H9 (cell line): Measurements from ENCODE around the gene KIZ. TPM values are rescaled to one million over a fixed set of nuclear protein-coding genes. Genes with fewer than 3 reads are reported as not detected.

Experiments used
- DNase-seq: peaks from one replicate; pipeline ENCODE4 v3.0.0-alpha.2; 2017
- H2AFZ ChIP-seq: one replicate; pipeline ENCODE4 v1.6.1; 2013; ENCODE audit warnings: mild to moderate bottlenecking, low read length, control low read depth, moderate library complexity
- H2AK5ac ChIP-seq: 2 replicates; pipeline ENCODE4 v1.6.1; 2013; ENCODE audit warnings: low read length, control low read depth, mixed read lengths; ENCODE audit not compliant: insufficient read length
- H2BK120ac ChIP-seq: one replicate; pipeline ENCODE4 v1.6.1; 2013; ENCODE audit warnings: low read depth, mild to moderate bottlenecking, low read length, control low read depth, inconsistent platforms; ENCODE audit not compliant: poor library complexity, severe bottlenecking
- H2BK12ac ChIP-seq: 2 replicates; pipeline ENCODE4 v1.6.1; 2013; ENCODE audit warnings: low read length, control low read depth, mixed read lengths, low read depth; ENCODE audit not compliant: insufficient read length
- H2BK15ac ChIP-seq: 2 replicates; pipeline ENCODE4 v1.6.1; 2013; ENCODE audit warnings: low read depth, low read length, control low read depth
- H2BK20ac ChIP-seq: one replicate; pipeline ENCODE4 v1.6.1; 2013; ENCODE audit warnings: low read depth, mild to moderate bottlenecking, low read length, control low read depth, inconsistent platforms; ENCODE audit not compliant: poor library complexity, severe bottlenecking
- H2BK5ac ChIP-seq: 2 replicates; pipeline ENCODE4 v1.6.1; 2013; ENCODE audit warnings: low read length, control low read depth, mixed read lengths; ENCODE audit not compliant: insufficient read length
- H3K14ac ChIP-seq: 2 replicates; pipeline ENCODE4 v1.6.1; 2013; ENCODE audit warnings: low read length, control low read depth; ENCODE audit not compliant: insufficient read depth
- H3K18ac ChIP-seq: 2 replicates; pipeline ENCODE4 v1.6.1; 2013; ENCODE audit warnings: low read depth, mild to moderate bottlenecking, mixed read lengths, low read length, control low read depth; ENCODE audit not compliant: insufficient read length
- H3K23ac ChIP-seq: 2 replicates; pipeline ENCODE4 v1.6.1; 2013; ENCODE audit warnings: low read length, control low read depth, mixed read lengths, low read depth; ENCODE audit not compliant: insufficient read length
- H3K23me2 ChIP-seq: 2 replicates; pipeline ENCODE4 v1.6.1; 2013; ENCODE audit warnings: low read depth, mild to moderate bottlenecking, mixed read lengths, low read length, control low read depth; ENCODE audit not compliant: insufficient read length, poor library complexity, severe bottlenecking
- H3K27ac ChIP-seq: 2 replicates; pipeline ENCODE4 v1.5.1; 2013; ENCODE audit warnings: low read length, control low read depth, mixed read lengths, low read depth; ENCODE audit not compliant: insufficient read length
- H3K27me3 ChIP-seq: 2 replicates; pipeline ENCODE4 v1.6.1; 2013; ENCODE audit warnings: low read length, control low read depth, inconsistent platforms; ENCODE audit not compliant: insufficient read depth
- H3K4ac ChIP-seq: 2 replicates; pipeline ENCODE4 v1.6.1; 2013; ENCODE audit warnings: low read depth, mild to moderate bottlenecking, control low read depth, inconsistent platforms, low read length, moderate library complexity
- H3K4me1 ChIP-seq: 2 replicates; pipeline ENCODE4 v1.6.1; 2013; ENCODE audit warnings: low read length, control low read depth, inconsistent platforms; ENCODE audit not compliant: insufficient read depth
- H3K4me2 ChIP-seq: 2 replicates; pipeline ENCODE4 v1.6.1; 2013; ENCODE audit warnings: low read length, control low read depth, mixed read lengths; ENCODE audit not compliant: insufficient read length, insufficient read depth
- H3K56ac ChIP-seq: 2 replicates; pipeline ENCODE4 v1.6.1; 2013; ENCODE audit warnings: low read depth, mild to moderate bottlenecking, mixed read lengths, low read length, control low read depth; ENCODE audit not compliant: insufficient read length
- H3K79me1 ChIP-seq: 2 replicates; pipeline ENCODE4 v1.6.1; 2013; ENCODE audit warnings: low read depth, mild to moderate bottlenecking, moderate library complexity, low read length, control low read depth, inconsistent platforms; ENCODE audit not compliant: insufficient read depth, poor library complexity, severe bottlenecking
- H3K79me2 ChIP-seq: 2 replicates; pipeline ENCODE4 v1.6.1; 2013; ENCODE audit warnings: low read length, control low read depth, inconsistent platforms; ENCODE audit not compliant: insufficient read depth
- H3K9ac ChIP-seq: 2 replicates; pipeline ENCODE4 v1.6.1; 2013; ENCODE audit warnings: low read length, control low read depth, mixed read lengths; ENCODE audit not compliant: insufficient read length; ENCODE audit errors: extremely low read depth
- H3K9me3 ChIP-seq: one replicate; pipeline ENCODE4 v1.6.1; 2013; ENCODE audit warnings: low read depth, low read length, inconsistent platforms; ENCODE audit not compliant: control insufficient read depth
- H3T11ph ChIP-seq: one replicate; pipeline ENCODE4 v1.6.1; 2013; ENCODE audit warnings: mild to moderate bottlenecking, low read length, control low read depth, inconsistent platforms
- H4K20me1 ChIP-seq: one replicate; pipeline ENCODE4 v1.6.1; 2013; ENCODE audit not compliant: control insufficient read depth, insufficient read length, insufficient read depth
- H4K5ac ChIP-seq: 2 replicates; pipeline ENCODE4 v1.6.1; 2013; ENCODE audit warnings: low read depth, mild to moderate bottlenecking, mixed read lengths, low read length, control low read depth; ENCODE audit not compliant: insufficient read length
- H4K8ac ChIP-seq: replicated peaks from 2 replicates; pipeline ENCODE4 v1.6.1; 2013; ENCODE audit warnings: low read length, control low read depth, mixed read lengths, low read depth; ENCODE audit not compliant: insufficient read length
- H4K91ac ChIP-seq: 2 replicates; pipeline ENCODE4 v1.6.1; 2013; ENCODE audit warnings: low read depth, mild to moderate bottlenecking, moderate library complexity, mixed read lengths, low read length, control low read depth; ENCODE audit not compliant: insufficient read length
- H3K27ac Mint-ChIP-seq, 3 experiments: 2 replicates in 2 of 3; 3 replicates in 1 of 3; pipeline ENCODE4 v1.8.0; 2020 to 2021; ENCODE audit warnings: mixed read lengths in 3 of 3, mild to moderate bottlenecking in 1 of 3, moderate library complexity in 1 of 3
- H3K27me3 Mint-ChIP-seq: 2 replicates; pipeline ENCODE4 v1.8.0; 2021; ENCODE audit warnings: low read depth, mild to moderate bottlenecking, moderate library complexity, mixed read lengths
- H3K36me3 Mint-ChIP-seq, 3 experiments: 2 replicates in 2 of 3; 3 replicates in 1 of 3; pipeline ENCODE4 v1.8.0; 2020 to 2021; ENCODE audit warnings: low read depth in 3 of 3, mixed read lengths in 3 of 3; ENCODE audit not compliant: insufficient read depth in 1 of 3
- H3K4me1 Mint-ChIP-seq, 2 experiments: 2 replicates each; pipeline ENCODE4 v1.8.0; 2020; ENCODE audit warnings: mixed read lengths in 2 of 2
- H3K4me3 Mint-ChIP-seq, 2 experiments: 2 replicates in 1 of 2; 3 replicates in 1 of 2; pipeline ENCODE4 v1.8.0; 2020 to 2021; ENCODE audit warnings: mild to moderate bottlenecking in 2 of 2, mixed read lengths in 2 of 2, moderate library complexity in 1 of 2
- H3K9me3 Mint-ChIP-seq, 2 experiments: 2 replicates in 1 of 2; 3 replicates in 1 of 2; pipeline ENCODE4 v1.8.0; 2020; ENCODE audit warnings: mild to moderate bottlenecking in 2 of 2, mixed read lengths in 2 of 2, moderate library complexity in 1 of 2
- WGBS: extraction: QIAGEN DNeasy Blood & Tissue Kit; methylation state at CpG from one replicate; pipeline ENCODE4 v1.1.7; 2013; ENCODE audit warnings: missing lambda C conversion rate, low lambda C conversion rate, mixed read lengths; ENCODE audit not compliant: insufficient read length; ENCODE audit errors: extremely low coverage; 5-methylcytosine and 5-hydroxymethylcytosine counted together
- total RNA-seq: library from RNA; stranded (reverse); gene quantifications from 2 replicates; pipeline ENCODE4 v1.2.1, GENCODE V29; 2021
- TF ChIP-seq, protein P1 (sequence below): fragments of 200-600 bp; sonication (generic); conservative IDR thresholded peaks from 3 replicates; pipeline ENCODE4 v1.8.0; 2021; ENCODE audit warnings: antibody characterized with exemption, mild to moderate bottlenecking

KIZ gene
- total RNA-seq, 1 experiment from 2014 or later, result 29.3 TPM

DNA sequence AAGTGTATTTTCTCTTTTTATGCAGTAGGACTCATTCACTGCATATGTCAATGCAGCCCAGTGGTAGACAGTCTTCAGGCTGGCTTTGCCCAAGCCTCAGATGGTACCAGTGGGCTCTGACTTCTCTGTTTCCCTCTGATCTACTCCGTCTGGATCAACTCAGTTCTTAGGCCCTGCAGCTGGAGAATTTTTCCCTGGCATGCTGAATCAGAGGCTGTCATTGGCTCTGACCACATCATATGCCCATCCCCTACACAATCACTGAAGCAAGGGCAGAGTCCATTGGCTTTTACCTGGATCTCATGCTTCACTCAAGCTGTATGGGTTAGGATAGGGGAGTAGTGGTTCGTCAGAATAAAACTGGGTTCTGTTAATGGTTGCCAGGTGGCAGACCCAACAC, 57.8 kb downstream of the KIZ start:
- no peak for DNase-seq
- H3K23ac ChIP-seq, result no peak overlapping the region
- no peaks in the 10 kb centered on the region for H3K23me2 ChIP-seq
- H2BK15ac ChIP-seq, result no peak overlapping the region
- no peaks in the 10 kb centered on the region for H4K20me1 ChIP-seq
- H2AK5ac ChIP-seq, result no peak overlapping the region
- H3K79me1 ChIP-seq, result no peaks in the 10 kb centered on the region
- no peak overlapping the region for H3K4me2 ChIP-seq
- H2BK20ac ChIP-seq, result no peak overlapping the region
- Mint-ChIP-seq H3K4me3 (no peak overlapping the region), H3K36me3 (peaks cover 2 to 16% (median 5%) of the 10 kb centered on the region in 3 experiments), H3K27me3 (no peaks in the 10 kb centered on the region), H3K4me1 (peaks cover 53 to 55% of the 10 kb centered on the region in 2 experiments), H3K9me3 (peaks cover 0 to 2% of the 10 kb centered on the region in 2 experiments; a peak in 4 of 5 replicates), H3K27ac (peak overlapping the region in 1 of 3 experiments; percentile 95; a peak in 2 of 7 replicates)
- no peak overlapping the region for H2BK120ac ChIP-seq
- H3K79me2 ChIP-seq, result no peaks in the 10 kb centered on the region; the same call in 1 of the 2 replicates
- H3K4me1 ChIP-seq, result peaks cover 13% of the 10 kb centered on the region; the same call in 1 of the 2 replicates
- TF ChIP-seq, protein P1, sequence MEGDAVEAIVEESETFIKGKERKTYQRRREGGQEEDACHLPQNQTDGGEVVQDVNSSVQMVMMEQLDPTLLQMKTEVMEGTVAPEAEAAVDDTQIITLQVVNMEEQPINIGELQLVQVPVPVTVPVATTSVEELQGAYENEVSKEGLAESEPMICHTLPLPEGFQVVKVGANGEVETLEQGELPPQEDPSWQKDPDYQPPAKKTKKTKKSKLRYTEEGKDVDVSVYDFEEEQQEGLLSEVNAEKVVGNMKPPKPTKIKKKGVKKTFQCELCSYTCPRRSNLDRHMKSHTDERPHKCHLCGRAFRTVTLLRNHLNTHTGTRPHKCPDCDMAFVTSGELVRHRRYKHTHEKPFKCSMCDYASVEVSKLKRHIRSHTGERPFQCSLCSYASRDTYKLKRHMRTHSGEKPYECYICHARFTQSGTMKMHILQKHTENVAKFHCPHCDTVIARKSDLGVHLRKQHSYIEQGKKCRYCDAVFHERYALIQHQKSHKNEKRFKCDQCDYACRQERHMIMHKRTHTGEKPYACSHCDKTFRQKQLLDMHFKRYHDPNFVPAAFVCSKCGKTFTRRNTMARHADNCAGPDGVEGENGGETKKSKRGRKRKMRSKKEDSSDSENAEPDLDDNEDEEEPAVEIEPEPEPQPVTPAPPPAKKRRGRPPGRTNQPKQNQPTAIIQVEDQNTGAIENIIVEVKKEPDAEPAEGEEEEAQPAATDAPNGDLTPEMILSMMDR, result no peak
- no peak overlapping the region for H3K18ac ChIP-seq
- no peak overlapping the region for H3T11ph ChIP-seq
- H4K91ac ChIP-seq, result no peak overlapping the region
- H4K8ac ChIP-seq, result no peak overlapping the region
- H2BK12ac ChIP-seq, result no peak overlapping the region
- no peak overlapping the region for H2AFZ ChIP-seq
- no peak overlapping the region for H3K9ac ChIP-seq
- H2BK5ac ChIP-seq, result no peak overlapping the region
- H3K4ac ChIP-seq, result no peak overlapping the region
- no peak overlapping the region for H3K14ac ChIP-seq
- no peak overlapping the region for H4K5ac ChIP-seq
- no CpG with 5 or more reads among the region's 2 CpGs for WGBS
- H3K9me3 ChIP-seq, result no peaks in the 10 kb centered on the region
- no peak overlapping the region for H3K27ac ChIP-seq
- no peaks in the 10 kb centered on the region for H3K27me3 ChIP-seq
- no peak overlapping the region for H3K56ac ChIP-seq
